Gastrocnemius medialis (tissue), 4 donors: Measurements from ENCODE around the gene HOXA6.

Experiments used
- CTCF ChIP-seq, 5 experiments: fragments of 450-650 bp in 3 of 5; fragments of 200-600 bp in 2 of 5; sonication (generic) in 2 of 5; IDR thresholded peaks in 4 of 5; conservative IDR thresholded peaks in 1 of 5; 1 replicate in 4 of 5; 2 replicates in 1 of 5; pipeline ENCODE4 v1.5.1; 2016 to 2019; ENCODE audit warnings: antibody characterized with exemption in 5 of 5, mild to moderate bottlenecking in 3 of 5, moderate library complexity in 3 of 5
- POLR2A ChIP-seq, 2 donors: fragments of 450-650 bp; IDR thresholded peaks; one replicate each; pipeline ENCODE4 v1.6.1; 2017; ENCODE audit warnings: antibody characterized with exemption in 2 of 2, mild to moderate bottlenecking in 2 of 2, moderate library complexity in 2 of 2

- TF ChIP-seq CTCF (IDR thresholded peaks at IDR 0.05 in 4 of 5, conservative IDR thresholded peaks at IDR 0.05 in 1 of 5) (no peak), POLR2A (IDR thresholded peaks at IDR 0.05) (no peak)
These were observed 24.5 kb downstream of the HOXA6 start for GRCh38 chr7:27123007-27123476.
